WTC11 (cell line): Measurements from ENCODE around the gene PINK1. TPM values are rescaled to one million over a fixed set of nuclear protein-coding genes. Genes with fewer than 3 reads are reported as not detected.

Experiments used
- ATAC-seq: fragments of 200-7000 bp; cut with Tn5 transposase; 2 replicates; pipeline ENCODE4 v1.10.0; 2021; ENCODE audit warnings: mild to moderate bottlenecking, moderate library complexity
- CTCF ChIA-PET: fragments of 300-600 bp; sonication (Branson Sonifier 250); formaldehyde crosslinking; loops from one replicate; lab custom pipeline; 2021; ENCODE audit warnings: antibody characterized with exemption; lab: Charles Lee
- POLR2A ChIA-PET: fragments of 350-600 bp; sonication (Branson Sonifier 250); formaldehyde crosslinking; loops from one replicate; lab custom pipeline; 2021; ENCODE audit warnings: antibody characterized with exemption; lab: Charles Lee
- DNase-seq: peaks from one replicate; pipeline ENCODE4 v3.0.0; 2021; ENCODE audit warnings: low spot score
- H3K27ac Mint-ChIP-seq: 2 replicates; pipeline ENCODE4 v1.8.0; 2021; ENCODE audit warnings: mixed read lengths
- H3K27me3 Mint-ChIP-seq: 2 replicates; pipeline ENCODE4 v1.8.0; 2021; ENCODE audit warnings: low read depth, mild to moderate bottlenecking, moderate library complexity, mixed read lengths
- H3K36me3 Mint-ChIP-seq: 2 replicates; pipeline ENCODE4 v1.8.0; 2021; ENCODE audit warnings: mixed read lengths
- H3K4me1 Mint-ChIP-seq: 2 replicates; pipeline ENCODE4 v1.8.0; 2022; ENCODE audit warnings: mixed read lengths
- H3K4me3 Mint-ChIP-seq: 2 replicates; pipeline ENCODE4 v1.8.0; 2021; ENCODE audit warnings: mild to moderate bottlenecking, moderate library complexity, mixed read lengths
- H3K9me3 Mint-ChIP-seq: 2 replicates; pipeline ENCODE4 v1.8.0; 2021; ENCODE audit warnings: mixed read lengths
- CREM ChIP-seq: sonication (generic); formaldehyde crosslinking; IDR thresholded peaks from 2 replicates; pipeline ENCODE4 v1.8.1; 2022; ENCODE audit warnings: mild to moderate bottlenecking, missing genetic modification reagents, moderate library complexity
- FOXJ3 ChIP-seq: sonication (generic); formaldehyde crosslinking; IDR thresholded peaks from 2 replicates; pipeline ENCODE4 v1.9.0; 2021; ENCODE audit warnings: missing genetic modification reagents, mild to moderate bottlenecking, borderline replicate concordance
- HMGXB4 ChIP-seq: sonication (generic); formaldehyde crosslinking; IDR thresholded peaks from 2 replicates; pipeline ENCODE4 v1.8.1; 2023; ENCODE audit warnings: mild to moderate bottlenecking, moderate library complexity, missing genetic modification reagents
- MLX ChIP-seq: sonication (generic); formaldehyde crosslinking; IDR thresholded peaks from 2 replicates; pipeline ENCODE4 v1.8.1; 2023; ENCODE audit warnings: mild to moderate bottlenecking, missing genetic modification reagents, moderate library complexity
- MYBL2 ChIP-seq: sonication (generic); formaldehyde crosslinking; IDR thresholded peaks from 2 replicates; pipeline ENCODE4 v1.8.1; 2023; ENCODE audit warnings: mild to moderate bottlenecking, moderate library complexity, missing genetic modification reagents
- NR2C2 ChIP-seq: sonication (generic); formaldehyde crosslinking; IDR thresholded peaks from 2 replicates; pipeline ENCODE4 v1.8.0; 2022; ENCODE audit warnings: mild to moderate bottlenecking, missing genetic modification reagents
- NR3C1 ChIP-seq: sonication (generic); formaldehyde crosslinking; conservative IDR thresholded peaks from 2 replicates; pipeline ENCODE4 v1.8.1; 2023; ENCODE audit warnings: low read depth, mild to moderate bottlenecking, missing genetic modification reagents
- PRDM15 ChIP-seq: sonication (generic); formaldehyde crosslinking; IDR thresholded peaks from 2 replicates; pipeline ENCODE4 v1.8.0; 2022; ENCODE audit warnings: missing genetic modification reagents
- SP1 ChIP-seq: sonication (generic); formaldehyde crosslinking; conservative IDR thresholded peaks from 2 replicates; pipeline ENCODE4 v1.8.1; 2022; ENCODE audit warnings: missing genetic modification reagents
- TEAD4 ChIP-seq: sonication (generic); formaldehyde crosslinking; IDR thresholded peaks from 2 replicates; pipeline ENCODE4 v1.8.0; 2022; ENCODE audit warnings: mild to moderate bottlenecking, missing genetic modification reagents
- ZNF121 ChIP-seq: sonication (generic); formaldehyde crosslinking; IDR thresholded peaks from 2 replicates; pipeline ENCODE4 v1.8.0; 2023; ENCODE audit warnings: missing genetic modification reagents
- ZNF219 ChIP-seq: sonication (generic); formaldehyde crosslinking; IDR thresholded peaks from 2 replicates; pipeline ENCODE4 v1.8.0; 2023; ENCODE audit warnings: missing genetic modification reagents, mild to moderate bottlenecking, borderline replicate concordance
- ZNF281 ChIP-seq: sonication (generic); formaldehyde crosslinking; IDR thresholded peaks from 2 replicates; pipeline ENCODE4 v1.8.0; 2023; ENCODE audit warnings: mild to moderate bottlenecking, missing genetic modification reagents
- ZNF425 ChIP-seq: fragments of 250-450 bp; sonication (Bioruptor Pico); conservative IDR thresholded peaks from 2 replicates; pipeline ENCODE4 v1.9.0; 2021; ENCODE audit warnings: mild to moderate bottlenecking
- ZNF671 ChIP-seq: fragments of 250-450 bp; sonication (Bioruptor Pico); IDR thresholded peaks from 2 replicates; pipeline ENCODE4 v1.8.0; 2021; ENCODE audit warnings: mild to moderate bottlenecking
- total RNA-seq: library from RNA; stranded (reverse); gene quantifications from 3 replicates; pipeline ENCODE4 v1.2.3, GENCODE V29; 2021
- TF ChIP-seq, protein P1 (sequence below): sonication (generic); formaldehyde crosslinking; IDR thresholded peaks from 2 replicates; pipeline ENCODE4 v1.8.0; 2022; ENCODE audit warnings: mild to moderate bottlenecking, missing genetic modification reagents
- TF ChIP-seq, protein P2 (sequence below): sonication (generic); formaldehyde crosslinking; IDR thresholded peaks from 2 replicates; pipeline ENCODE4 v1.8.1; 2022; ENCODE audit warnings: low read depth, missing genetic modification reagents, borderline replicate concordance

PINK1 gene
- total RNA-seq, 1 experiment from 2014 or later: 47.7 TPM

GRCh38 chr1:20681999-20682398 lies 48.7 kb downstream of the PINK1 start:
- peaks cover 17% of the 10 kb centered on the region for H3K36me3 Mint-ChIP-seq
- no peaks in the 10 kb centered on the region for H3K4me1 Mint-ChIP-seq
- H3K27me3 Mint-ChIP-seq: no peaks in the 10 kb centered on the region
- ATAC-seq (no peak), DNase-seq (no peak)
- TF ChIP-seq ZNF121 (CRISPR knock-in tag) (0 out of 2 replicates have a peak, but pooled peaks have one; percentile 27), TEAD4 (no peak), ZNF281 (CRISPR knock-in tag) (no peak), CREM (CRISPR knock-in tag) (no peak), NR2C2 (no peak)
- TF ChIP-seq, protein P1, sequence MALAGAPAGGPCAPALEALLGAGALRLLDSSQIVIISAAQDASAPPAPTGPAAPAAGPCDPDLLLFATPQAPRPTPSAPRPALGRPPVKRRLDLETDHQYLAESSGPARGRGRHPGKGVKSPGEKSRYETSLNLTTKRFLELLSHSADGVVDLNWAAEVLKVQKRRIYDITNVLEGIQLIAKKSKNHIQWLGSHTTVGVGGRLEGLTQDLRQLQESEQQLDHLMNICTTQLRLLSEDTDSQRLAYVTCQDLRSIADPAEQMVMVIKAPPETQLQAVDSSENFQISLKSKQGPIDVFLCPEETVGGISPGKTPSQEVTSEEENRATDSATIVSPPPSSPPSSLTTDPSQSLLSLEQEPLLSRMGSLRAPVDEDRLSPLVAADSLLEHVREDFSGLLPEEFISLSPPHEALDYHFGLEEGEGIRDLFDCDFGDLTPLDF (CRISPR knock-in tag): no peak
- no peak overlapping the region for H3K27ac Mint-ChIP-seq
- H3K4me3 Mint-ChIP-seq: no peak overlapping the region
- ChIA-PET POLR2A (no interaction called here), CTCF (interaction anchor here (1.5 kb wide), 1 partner anchor 15 kb away, joined by 5 read pairs; no protein-coding TSS in a partner anchor)
- no peaks in the 10 kb centered on the region for H3K9me3 Mint-ChIP-seq

DNA sequence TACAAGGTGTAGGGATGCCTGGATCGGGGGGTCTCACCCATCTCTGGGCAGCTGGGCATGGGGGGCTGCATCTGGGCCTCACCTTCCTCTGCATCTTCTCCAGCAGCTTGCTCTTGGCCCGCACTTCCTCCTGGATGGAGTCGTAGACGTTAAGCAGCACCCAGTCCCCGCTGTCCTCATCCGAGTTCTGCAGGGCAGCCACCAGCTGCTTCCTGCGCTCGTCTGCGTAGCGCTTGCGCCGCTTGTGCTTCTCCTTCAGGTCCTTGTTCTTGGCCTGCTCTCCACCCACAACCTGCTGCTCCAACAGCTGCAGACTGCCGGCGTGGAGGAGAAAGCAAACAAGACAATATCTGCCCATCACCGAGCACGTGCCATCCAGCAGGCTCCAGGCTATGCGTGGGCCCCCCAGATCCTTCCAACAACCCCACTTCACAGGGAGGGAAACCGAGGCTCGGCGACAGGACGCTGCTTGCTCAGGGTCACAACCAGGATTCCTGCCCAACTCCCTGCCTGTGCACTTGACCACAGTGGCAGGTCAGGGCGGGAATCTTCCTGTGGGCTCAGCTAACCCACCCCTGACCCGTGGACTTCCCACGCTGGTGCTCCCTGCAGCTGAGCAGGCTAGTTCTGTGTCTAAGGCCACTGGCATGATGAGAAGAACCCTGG lies 49.4 kb downstream of the PINK1 start:
- Mint-ChIP-seq H3K27me3 (no peaks in the 10 kb centered on the region), H3K36me3 (peaks cover 11% of the 10 kb centered on the region)
- CTCF ChIA-PET: interaction anchor here (0.9 to 1.6 kb wide), 3 partner anchors 11 to 22 kb away, joined by 3 read pairs; partner anchors contain the start of gene DDOST
- TF ChIP-seq SP1 (CRISPR knock-in tag) (no peak), PRDM15 (CRISPR knock-in tag) (no peak), ZNF425 (CRISPR knock-in tag) (no peak), HMGXB4 (CRISPR knock-in tag) (no peak), MLX (no peak), ZNF219 (CRISPR knock-in tag) (no peak), ZNF671 (CRISPR knock-in tag) (no peak), NR3C1 (CRISPR knock-in tag) (no peak), MYBL2 (CRISPR knock-in tag) (no peak), ZNF281 (CRISPR knock-in tag) (no peak), FOXJ3 (CRISPR knock-in tag) (no peak)
- TF ChIP-seq, protein P2, sequence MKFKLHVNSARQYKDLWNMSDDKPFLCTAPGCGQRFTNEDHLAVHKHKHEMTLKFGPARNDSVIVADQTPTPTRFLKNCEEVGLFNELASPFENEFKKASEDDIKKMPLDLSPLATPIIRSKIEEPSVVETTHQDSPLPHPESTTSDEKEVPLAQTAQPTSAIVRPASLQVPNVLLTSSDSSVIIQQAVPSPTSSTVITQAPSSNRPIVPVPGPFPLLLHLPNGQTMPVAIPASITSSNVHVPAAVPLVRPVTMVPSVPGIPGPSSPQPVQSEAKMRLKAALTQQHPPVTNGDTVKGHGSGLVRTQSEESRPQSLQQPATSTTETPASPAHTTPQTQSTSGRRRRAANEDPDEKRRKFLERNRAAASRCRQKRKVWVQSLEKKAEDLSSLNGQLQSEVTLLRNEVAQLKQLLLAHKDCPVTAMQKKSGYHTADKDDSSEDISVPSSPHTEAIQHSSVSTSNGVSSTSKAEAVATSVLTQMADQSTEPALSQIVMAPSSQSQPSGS (CRISPR knock-in tag): no peak

More for the DNA sequence above, 49.4 kb downstream of the PINK1 start:
- DNase-seq: no peak
- Mint-ChIP-seq H3K9me3 (no peaks in the 10 kb centered on the region), H3K4me1 (no peaks in the 10 kb centered on the region), H3K4me3 (no peak overlapping the region), H3K27ac (no peak overlapping the region)
- POLR2A ChIA-PET: no interaction called here
- no peak for ATAC-seq
